HCT116 (cell line): ENCODE results near the gene NAPA. TPM values are rescaled to one million over a fixed set of nuclear protein-coding genes. Genes with fewer than 3 reads are reported as not detected.

Experiments used
- ATAC-seq: fragments of 200-7000 bp; cut with Tn5 transposase; 2 replicates; pipeline ENCODE4 v1.9.1; 2020; ENCODE audit warnings: mild to moderate bottlenecking, moderate library complexity
- BruUV-seq: library from RNA; stranded (reverse); fragments of 400-500 nt; replicated peaks from 2 replicates; lab custom pipeline; 2021; lab: Mats Ljungman, UMichigan
- CTCF ChIA-PET: fragments of 300-600 bp; sonication (Branson Sonifier 250); formaldehyde crosslinking; loops from one replicate; lab custom pipeline; 2021; ENCODE audit warnings: antibody characterized with exemption; lab: Charles Lee
- POLR2A ChIA-PET: fragments of 300-600, 350-600 bp; sonication (Branson Sonifier 250); formaldehyde crosslinking; loops from one replicate; lab custom pipeline; 2021; ENCODE audit warnings: antibody characterized with exemption; lab: Charles Lee
- RAD21 ChIA-PET, 2 experiments: fragments of 300-600 bp; sonication (Branson Sonifier 250); formaldehyde crosslinking; loops; one replicate each; lab custom pipeline; 2023; ENCODE audit warnings: low total read pairs in 2 of 2; ENCODE audit not compliant: uncharacterized antibody in 2 of 2, unreplicated experiment in 2 of 2, low non-redundant PET in 1 of 2; lab: Charles Lee
- DNase-seq: peaks from one replicate; pipeline ENCODE4 v3.0.0-alpha.2; 2010; ENCODE audit warnings: low read depth, low spot score
- H2AFZ ChIP-seq: fragments of 200-600 bp; shearing (Covaris generic), sonication (generic); 2 replicates; pipeline ENCODE4 v1.6.1; 2017; ENCODE audit warnings: low read depth, mixed run types, mixed read lengths, antibody characterized with exemption, low read length; ENCODE audit not compliant: poor library complexity, severe bottlenecking
- H3K27ac ChIP-seq: 2 replicates; pipeline ENCODE4 v1.5.1; 2012; ENCODE audit warnings: low read depth, low read length
- H3K27me3 ChIP-seq: fragments of 200-600 bp; sonication (generic); 2 replicates; pipeline ENCODE4 v1.6.1; 2016; ENCODE audit warnings: mixed run types, low read length, mixed read lengths; ENCODE audit not compliant: insufficient read depth
- H3K36me3 ChIP-seq, 2 experiments: fragments of 200-500 bp in 1 of 2; fragments of 200-600 bp in 1 of 2; sonication (Bioruptor generic) in 1 of 2; sonication (generic) in 1 of 2; 2 replicates each; pipeline versions ENCODE4 v1.5.1 to v1.6.1; 2014 to 2016; ENCODE audit warnings: low read length in 2 of 2, inconsistent platforms in 1 of 2, mixed read lengths in 1 of 2, mixed run types in 1 of 2; ENCODE audit not compliant: insufficient read depth in 2 of 2, control insufficient read depth in 1 of 2
- H3K4me1 ChIP-seq, 2 experiments: fragments of 200-600 bp in 1 of 2; sonication (generic) in 1 of 2; 2 replicates each; pipeline versions ENCODE4 v1.5.1 to v1.6.1; 2012 to 2017; ENCODE audit warnings: low read length in 2 of 2, inconsistent platforms in 1 of 2, mild to moderate bottlenecking in 1 of 2, mixed read lengths in 1 of 2, mixed run types in 1 of 2, moderate library complexity in 1 of 2; ENCODE audit not compliant: insufficient read depth in 2 of 2, control insufficient read depth in 1 of 2
- H3K4me2 ChIP-seq: fragments of 200-600 bp; sonication (generic); 2 replicates; pipeline ENCODE4 v1.6.1; 2017; ENCODE audit warnings: mixed run types, low read length, mixed read lengths
- H3K4me3 ChIP-seq, 2 experiments: fragments of 200-600 bp in 1 of 2; sonication (generic) in 1 of 2; replicated peaks in 1 of 2; 2 replicates each; pipeline ENCODE4 v1.5.1; 2011 to 2016; ENCODE audit warnings: low read length in 2 of 2, control low read depth in 1 of 2, low read depth in 1 of 2, mild to moderate bottlenecking in 1 of 2, mixed read lengths in 1 of 2, mixed run types in 1 of 2
- H3K79me2 ChIP-seq: fragments of 200-600 bp; sonication (generic); 2 replicates; pipeline ENCODE4 v1.6.1; 2017; ENCODE audit warnings: mild to moderate bottlenecking, mixed run types, low read length, moderate library complexity, mixed read lengths; ENCODE audit not compliant: insufficient read depth
- H3K9ac ChIP-seq: fragments of 200-600 bp; sonication (generic); 2 replicates; pipeline ENCODE4 v1.6.1; 2016; ENCODE audit warnings: low read length, mixed read lengths
- H3K9me2 ChIP-seq: fragments of 200-600 bp; sonication (generic), shearing (Covaris generic); 2 replicates; pipeline ENCODE4 v1.6.1; 2017; ENCODE audit warnings: mixed run types, mild to moderate bottlenecking, moderate library complexity; ENCODE audit not compliant: insufficient read depth
- H3K9me3 ChIP-seq, 2 experiments: fragments of 200-500 bp in 1 of 2; fragments of 200-600 bp in 1 of 2; sonication (Bioruptor generic) in 1 of 2; sonication (generic) in 1 of 2; 2 replicates each; pipeline ENCODE4 v1.6.1; 2014 to 2017; ENCODE audit warnings: low read length in 2 of 2, mixed read lengths in 2 of 2, inconsistent platforms in 1 of 2, low read depth in 1 of 2, mild to moderate bottlenecking in 1 of 2, mixed run types in 1 of 2, moderate library complexity in 1 of 2; ENCODE audit not compliant: control insufficient read depth in 1 of 2, insufficient read depth in 1 of 2
- H4K20me1 ChIP-seq: fragments of 200-600 bp; sonication (generic), shearing (Covaris generic); 2 replicates; pipeline ENCODE4 v1.6.1; 2017; ENCODE audit warnings: mixed run types, mild to moderate bottlenecking, moderate library complexity; ENCODE audit not compliant: insufficient read depth
- EZH2 ChIP-seq: fragments of 200-600 bp; sonication (generic); IDR thresholded peaks from 2 replicates; pipeline ENCODE4 v1.6.1; 2017; ENCODE audit warnings: antibody characterized with exemption, mixed run types
- EZH2phosphoT487 ChIP-seq: fragments of 200-600 bp; IDR thresholded peaks from 2 replicates; pipeline ENCODE4 v1.6.1; 2018; ENCODE audit warnings: antibody characterized with exemption, borderline replicate concordance
- JUND ChIP-seq: IDR thresholded peaks from 2 replicates; pipeline ENCODE4 v1.6.1; 2012
- SIN3A ChIP-seq: IDR thresholded peaks from 2 replicates; pipeline ENCODE4 v1.6.1; 2012; ENCODE audit warnings: low read depth
- intact Hi-C: fragments of 100-400 bp; cut with micrococcal nuclease; formaldehyde crosslinking; loops from 2 replicates; pipeline ENCODE4 v1.10.0; 2022
- total RNA-seq: library from RNA; stranded (reverse); gene quantifications from one replicate; pipeline ENCODE4 v1.2.1, GENCODE V29; 2021; ENCODE audit not compliant: unreplicated experiment
- TF ChIP-seq, protein P1 (sequence below), 3 experiments: fragments of 200-600 bp in 1 of 3; sonication (generic) in 1 of 3; IDR thresholded peaks in 2 of 3; conservative IDR thresholded peaks in 1 of 3; 2 replicates each; pipeline ENCODE4 v1.5.1; 2012 to 2017; ENCODE audit warnings: low read depth in 2 of 3, low read length in 2 of 3, antibody characterized with exemption in 1 of 3, borderline replicate concordance in 1 of 3, control low read depth in 1 of 3, mild to moderate bottlenecking in 1 of 3, mixed read lengths in 1 of 3, mixed run types in 1 of 3, moderate library complexity in 1 of 3; ENCODE audit not compliant: insufficient read depth in 1 of 3
- TF ChIP-seq, protein P2 (sequence below): IDR thresholded peaks from 2 replicates; pipeline ENCODE4 v1.6.1; 2011; ENCODE audit warnings: mild to moderate bottlenecking, low read length, moderate library complexity; ENCODE audit not compliant: insufficient replicate concordance; ENCODE audit errors: extremely low read depth

NAPA gene
- total RNA-seq, 1 experiment from 2014 or later = 58.8 TPM

DNA sequence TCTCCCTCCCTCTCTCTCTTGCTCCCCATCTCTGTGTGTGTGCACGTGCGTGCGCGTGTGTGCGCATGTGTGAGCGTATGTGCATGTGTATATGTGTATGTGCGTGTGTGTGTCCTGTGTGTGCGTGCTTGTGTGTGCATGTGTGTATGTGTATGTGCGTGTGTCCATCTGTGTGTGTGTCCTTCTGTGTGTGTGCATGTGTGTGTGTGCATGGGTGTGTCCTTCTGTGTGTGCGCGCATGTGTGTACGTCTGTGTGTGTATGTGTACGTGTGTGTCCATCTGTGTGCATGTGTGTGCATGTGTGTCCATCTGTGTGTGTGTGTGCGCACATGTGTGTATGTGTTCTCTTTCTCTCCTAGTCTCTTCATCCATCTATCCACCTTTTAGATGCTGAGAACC is 55.4 kb downstream of the NAPA start:
- Histone ChIP-seq H4K20me1 (no peaks in the 10 kb centered on the region), H3K27me3 (peaks cover 17% of the 10 kb centered on the region), H3K9me3 (peaks cover 6 to 7% of the 10 kb centered on the region in 2 experiments; a peak in 2 of 4 replicates), H3K9me2 (no peaks in the 10 kb centered on the region), H3K27ac (no peak overlapping the region), H2AFZ (no peak overlapping the region), H3K4me1 (no peaks in the 10 kb centered on the region), H3K9ac (no peak overlapping the region), H3K36me3 (no peaks in the 10 kb centered on the region), H3K4me2 (no peak overlapping the region), H3K79me2 (no peaks in the 10 kb centered on the region), H3K4me3 (no peak overlapping the region)
- ChIA-PET POLR2A (no interaction called here), RAD21 (no interaction called here), CTCF (no interaction called here)
- ATAC-seq = no peak
- DNase-seq = no peak
- intact Hi-C loops = no loop called here
- BruUV-seq = no TSS peak
- TF ChIP-seq EZH2 = no peak
- TF ChIP-seq, protein P1, sequence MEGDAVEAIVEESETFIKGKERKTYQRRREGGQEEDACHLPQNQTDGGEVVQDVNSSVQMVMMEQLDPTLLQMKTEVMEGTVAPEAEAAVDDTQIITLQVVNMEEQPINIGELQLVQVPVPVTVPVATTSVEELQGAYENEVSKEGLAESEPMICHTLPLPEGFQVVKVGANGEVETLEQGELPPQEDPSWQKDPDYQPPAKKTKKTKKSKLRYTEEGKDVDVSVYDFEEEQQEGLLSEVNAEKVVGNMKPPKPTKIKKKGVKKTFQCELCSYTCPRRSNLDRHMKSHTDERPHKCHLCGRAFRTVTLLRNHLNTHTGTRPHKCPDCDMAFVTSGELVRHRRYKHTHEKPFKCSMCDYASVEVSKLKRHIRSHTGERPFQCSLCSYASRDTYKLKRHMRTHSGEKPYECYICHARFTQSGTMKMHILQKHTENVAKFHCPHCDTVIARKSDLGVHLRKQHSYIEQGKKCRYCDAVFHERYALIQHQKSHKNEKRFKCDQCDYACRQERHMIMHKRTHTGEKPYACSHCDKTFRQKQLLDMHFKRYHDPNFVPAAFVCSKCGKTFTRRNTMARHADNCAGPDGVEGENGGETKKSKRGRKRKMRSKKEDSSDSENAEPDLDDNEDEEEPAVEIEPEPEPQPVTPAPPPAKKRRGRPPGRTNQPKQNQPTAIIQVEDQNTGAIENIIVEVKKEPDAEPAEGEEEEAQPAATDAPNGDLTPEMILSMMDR (IDR thresholded peaks at IDR 0.05 in 2 of 3, conservative IDR thresholded peaks at IDR 0.05 in 1 of 3; ENCODE audit: borderline replicate concordance in 1 of 3, insufficient read depth in 1 of 3, low read depth in 2 of 3, low read length in 2 of 3) = no peak
- TF ChIP-seq, protein P2, sequence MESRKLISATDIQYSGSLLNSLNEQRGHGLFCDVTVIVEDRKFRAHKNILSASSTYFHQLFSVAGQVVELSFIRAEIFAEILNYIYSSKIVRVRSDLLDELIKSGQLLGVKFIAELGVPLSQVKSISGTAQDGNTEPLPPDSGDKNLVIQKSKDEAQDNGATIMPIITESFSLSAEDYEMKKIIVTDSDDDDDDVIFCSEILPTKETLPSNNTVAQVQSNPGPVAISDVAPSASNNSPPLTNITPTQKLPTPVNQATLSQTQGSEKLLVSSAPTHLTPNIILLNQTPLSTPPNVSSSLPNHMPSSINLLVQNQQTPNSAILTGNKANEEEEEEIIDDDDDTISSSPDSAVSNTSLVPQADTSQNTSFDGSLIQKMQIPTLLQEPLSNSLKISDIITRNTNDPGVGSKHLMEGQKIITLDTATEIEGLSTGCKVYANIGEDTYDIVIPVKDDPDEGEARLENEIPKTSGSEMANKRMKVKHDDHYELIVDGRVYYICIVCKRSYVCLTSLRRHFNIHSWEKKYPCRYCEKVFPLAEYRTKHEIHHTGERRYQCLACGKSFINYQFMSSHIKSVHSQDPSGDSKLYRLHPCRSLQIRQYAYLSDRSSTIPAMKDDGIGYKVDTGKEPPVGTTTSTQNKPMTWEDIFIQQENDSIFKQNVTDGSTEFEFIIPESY = no peak
- no peak for TF ChIP-seq JUND
- no peak for TF ChIP-seq EZH2phosphoT487
- no peak for TF ChIP-seq SIN3A
